Measurements from ENCODE around the gene STAT3. TPM values are rescaled to one million over a fixed set of nuclear protein-coding genes. Genes with fewer than 3 reads are reported as not detected.

The STAT3 gene
- total and polyA plus RNA-seq, 9 of the 15 experiments (the other 6 are each of a cell fraction or from before 2014, with no cell fraction given) = 90.0 to 179 (median 114) TPM

DNA sequence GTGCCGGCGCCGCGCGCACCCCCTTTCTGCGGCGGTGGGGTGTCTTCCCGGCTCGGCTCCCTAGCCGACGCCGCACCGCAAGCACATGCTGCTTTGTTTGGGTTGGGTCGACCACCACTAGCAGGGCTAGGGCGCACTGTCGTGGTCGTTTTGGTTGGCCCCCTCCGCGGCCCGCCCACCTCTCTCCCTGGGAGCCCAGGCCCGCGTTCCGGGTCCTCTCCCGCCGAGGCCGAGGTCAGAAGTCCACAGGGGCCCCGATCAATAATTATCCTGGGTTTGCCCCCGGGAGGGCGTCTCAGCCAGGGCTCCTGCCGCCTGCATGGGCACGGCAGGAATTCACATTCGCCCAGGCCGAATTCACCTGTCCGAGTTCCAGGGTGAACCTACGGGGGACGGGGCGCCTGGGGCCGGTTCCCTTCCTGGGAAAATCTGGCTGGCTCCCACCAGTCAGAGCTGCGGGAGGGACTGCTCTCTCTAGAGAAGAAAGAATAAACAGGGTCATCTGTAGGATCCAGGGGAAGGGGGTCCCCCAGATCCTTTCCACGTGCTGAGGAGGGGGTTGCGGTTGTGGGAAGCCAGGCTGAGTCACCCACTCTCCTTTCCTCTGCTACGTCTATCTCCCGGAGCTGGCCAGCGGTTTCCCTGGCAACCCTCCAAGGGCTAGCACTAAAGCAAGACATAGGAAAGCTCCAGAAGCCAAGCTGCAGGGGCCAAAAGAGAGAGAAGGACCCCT is 111.5 kb downstream of the STAT3 start (continued):
- TF ChIP-seq, protein P1, sequence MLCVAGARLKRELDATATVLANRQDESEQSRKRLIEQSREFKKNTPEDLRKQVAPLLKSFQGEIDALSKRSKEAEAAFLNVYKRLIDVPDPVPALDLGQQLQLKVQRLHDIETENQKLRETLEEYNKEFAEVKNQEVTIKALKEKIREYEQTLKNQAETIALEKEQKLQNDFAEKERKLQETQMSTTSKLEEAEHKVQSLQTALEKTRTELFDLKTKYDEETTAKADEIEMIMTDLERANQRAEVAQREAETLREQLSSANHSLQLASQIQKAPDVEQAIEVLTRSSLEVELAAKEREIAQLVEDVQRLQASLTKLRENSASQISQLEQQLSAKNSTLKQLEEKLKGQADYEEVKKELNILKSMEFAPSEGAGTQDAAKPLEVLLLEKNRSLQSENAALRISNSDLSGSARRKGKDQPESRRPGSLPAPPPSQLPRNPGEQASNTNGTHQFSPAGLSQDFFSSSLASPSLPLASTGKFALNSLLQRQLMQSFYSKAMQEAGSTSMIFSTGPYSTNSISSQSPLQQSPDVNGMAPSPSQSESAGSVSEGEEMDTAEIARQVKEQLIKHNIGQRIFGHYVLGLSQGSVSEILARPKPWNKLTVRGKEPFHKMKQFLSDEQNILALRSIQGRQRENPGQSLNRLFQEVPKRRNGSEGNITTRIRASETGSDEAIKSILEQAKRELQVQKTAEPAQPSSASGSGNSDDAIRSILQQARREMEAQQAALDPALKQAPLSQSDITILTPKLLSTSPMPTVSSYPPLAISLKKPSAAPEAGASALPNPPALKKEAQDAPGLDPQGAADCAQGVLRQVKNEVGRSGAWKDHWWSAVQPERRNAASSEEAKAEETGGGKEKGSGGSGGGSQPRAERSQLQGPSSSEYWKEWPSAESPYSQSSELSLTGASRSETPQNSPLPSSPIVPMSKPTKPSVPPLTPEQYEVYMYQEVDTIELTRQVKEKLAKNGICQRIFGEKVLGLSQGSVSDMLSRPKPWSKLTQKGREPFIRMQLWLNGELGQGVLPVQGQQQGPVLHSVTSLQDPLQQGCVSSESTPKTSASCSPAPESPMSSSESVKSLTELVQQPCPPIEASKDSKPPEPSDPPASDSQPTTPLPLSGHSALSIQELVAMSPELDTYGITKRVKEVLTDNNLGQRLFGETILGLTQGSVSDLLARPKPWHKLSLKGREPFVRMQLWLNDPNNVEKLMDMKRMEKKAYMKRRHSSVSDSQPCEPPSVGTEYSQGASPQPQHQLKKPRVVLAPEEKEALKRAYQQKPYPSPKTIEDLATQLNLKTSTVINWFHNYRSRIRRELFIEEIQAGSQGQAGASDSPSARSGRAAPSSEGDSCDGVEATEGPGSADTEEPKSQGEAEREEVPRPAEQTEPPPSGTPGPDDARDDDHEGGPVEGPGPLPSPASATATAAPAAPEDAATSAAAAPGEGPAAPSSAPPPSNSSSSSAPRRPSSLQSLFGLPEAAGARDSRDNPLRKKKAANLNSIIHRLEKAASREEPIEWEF (CRISPR knock-in tag; IDR thresholded peaks at IDR 0.05) = no peak; the same call in 1 of the 2 replicates
- TF ChIP-seq SRSF7 (optimal IDR thresholded peaks at IDR 0.05; ENCODE audit: low read depth, low read length) (no peak), MYC (IDR thresholded peaks at IDR 0.05; ENCODE audit: low read depth, low read length) (peak; percentile 91), MYC (CRISPR knock-in tag; IDR thresholded peaks at IDR 0.05; ENCODE audit: borderline replicate concordance, low read depth) (peak; percentile 54; the same call in 1 of the 2 replicates), ZNF217 (CRISPR knock-in tag; IDR thresholded peaks at IDR 0.05) (no peak), PRPF4 (IDR thresholded peaks at IDR 0.05; ENCODE audit: insufficient read depth, low read depth, low read length, poor library complexity, severe bottlenecking) (no peak), TEAD2 (tag; IDR thresholded peaks at IDR 0.05) (no peak), HEY1 (CRISPR knock-in tag; IDR thresholded peaks at IDR 0.05; ENCODE audit: borderline replicate concordance) (no peak), RB1 (IDR thresholded peaks at IDR 0.05; ENCODE audit: low read depth) (no peak; the same call in 1 of the 2 replicates), E2F3 (CRISPR knock-in tag; IDR thresholded peaks at IDR 0.05) (no peak), HSF4 (CRISPR knock-in tag; IDR thresholded peaks at IDR 0.05; ENCODE audit: borderline replicate concordance) (no peak), U2AF2 (optimal IDR thresholded peaks at IDR 0.05; ENCODE audit: low read depth, low read length) (no peak)
- TF ChIP-seq, protein P2, sequence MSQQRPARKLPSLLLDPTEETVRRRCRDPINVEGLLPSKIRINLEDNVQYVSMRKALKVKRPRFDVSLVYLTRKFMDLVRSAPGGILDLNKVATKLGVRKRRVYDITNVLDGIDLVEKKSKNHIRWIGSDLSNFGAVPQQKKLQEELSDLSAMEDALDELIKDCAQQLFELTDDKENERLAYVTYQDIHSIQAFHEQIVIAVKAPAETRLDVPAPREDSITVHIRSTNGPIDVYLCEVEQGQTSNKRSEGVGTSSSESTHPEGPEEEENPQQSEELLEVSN (IDR thresholded peaks at IDR 0.05; ENCODE audit: borderline replicate concordance in 1 of 2, extremely low read depth in 1 of 2, insufficient read depth in 1 of 2, insufficient read length in 1 of 2, low read depth in 1 of 2, low read length in 1 of 2, poor library complexity in 1 of 2, severe bottlenecking in 1 of 2) = peak in 1 of 2 experiments; percentile 47
- TF ChIP-seq, protein P3, sequence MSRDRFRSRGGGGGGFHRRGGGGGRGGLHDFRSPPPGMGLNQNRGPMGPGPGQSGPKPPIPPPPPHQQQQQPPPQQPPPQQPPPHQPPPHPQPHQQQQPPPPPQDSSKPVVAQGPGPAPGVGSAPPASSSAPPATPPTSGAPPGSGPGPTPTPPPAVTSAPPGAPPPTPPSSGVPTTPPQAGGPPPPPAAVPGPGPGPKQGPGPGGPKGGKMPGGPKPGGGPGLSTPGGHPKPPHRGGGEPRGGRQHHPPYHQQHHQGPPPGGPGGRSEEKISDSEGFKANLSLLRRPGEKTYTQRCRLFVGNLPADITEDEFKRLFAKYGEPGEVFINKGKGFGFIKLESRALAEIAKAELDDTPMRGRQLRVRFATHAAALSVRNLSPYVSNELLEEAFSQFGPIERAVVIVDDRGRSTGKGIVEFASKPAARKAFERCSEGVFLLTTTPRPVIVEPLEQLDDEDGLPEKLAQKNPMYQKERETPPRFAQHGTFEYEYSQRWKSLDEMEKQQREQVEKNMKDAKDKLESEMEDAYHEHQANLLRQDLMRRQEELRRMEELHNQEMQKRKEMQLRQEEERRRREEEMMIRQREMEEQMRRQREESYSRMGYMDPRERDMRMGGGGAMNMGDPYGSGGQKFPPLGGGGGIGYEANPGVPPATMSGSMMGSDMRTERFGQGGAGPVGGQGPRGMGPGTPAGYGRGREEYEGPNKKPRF (IDR thresholded peaks at IDR 0.05; ENCODE audit: low read depth, low read length) = no peak
